HG02970 (cell line): Measurements from ENCODE around the gene MSI2.

Experiments
- ATAC-seq: cut with Tn5 transposase; IDR thresholded peaks from one replicate; pipeline ENCODE4 v1.9.1; 2021; ENCODE audit warnings: mild to moderate bottlenecking, moderate library complexity, moderate number of reproducible peaks; ENCODE audit not compliant: unreplicated experiment, low FRiP score

Gene MSI2

GRCh38 chr17:57424777-57425188 is 168.5 kb downstream of the MSI2 start:
- no peak for ATAC-seq

- no peak for ATAC-seq
These were observed 169.1 kb downstream of the MSI2 start for GRCh38 chr17:57425431-57425830.

GRCh38 chr17:57425903-57426880 is 169.9 kb downstream of the MSI2 start:
- no peak for ATAC-seq

- ATAC-seq: no peak
These were observed 173.6 kb downstream of the MSI2 start for GRCh38 chr17:57429966-57430365.

GRCh38 chr17:57431415-57431814 is 175.1 kb downstream of the MSI2 start:
- no peak for ATAC-seq

- ATAC-seq: no peak
These were observed 176.4 kb downstream of the MSI2 start for GRCh38 chr17:57432507-57433277.

GRCh38 chr17:57433452-57433851 is 177.1 kb downstream of the MSI2 start:
- no peak for ATAC-seq

GRCh38 chr17:57434361-57434760 is 178.0 kb downstream of the MSI2 start:
- no peak for ATAC-seq

- no peak for ATAC-seq
These were observed 180.2 kb downstream of the MSI2 start for GRCh38 chr17:57436565-57436964.

- no peak for ATAC-seq
These were observed 181.9 kb downstream of the MSI2 start for GRCh38 chr17:57438066-57438731.

GRCh38 chr17:57439651-57440050 is 183.3 kb downstream of the MSI2 start:
- ATAC-seq: no peak

GRCh38 chr17:57440522-57441269 is 184.4 kb downstream of the MSI2 start:
- ATAC-seq: no peak

- no peak for ATAC-seq
These were observed 184.9 kb downstream of the MSI2 start for GRCh38 chr17:57441270-57441600.

GRCh38 chr17:57442401-57442823 is 186.1 kb downstream of the MSI2 start:
- ATAC-seq: no peak

- no peak for ATAC-seq
These were observed 186.7 kb downstream of the MSI2 start for GRCh38 chr17:57442914-57443571.

- no peak for ATAC-seq
These were observed 187.5 kb downstream of the MSI2 start for GRCh38 chr17:57443781-57444180.

GRCh38 chr17:57444682-57445450 is 188.5 kb downstream of the MSI2 start:
- no peak for ATAC-seq

GRCh38 chr17:57445772-57446472 is 189.6 kb downstream of the MSI2 start:
- ATAC-seq: no peak
